Measurements from ENCODE around the gene BRF1. TPM values are rescaled to one million over a fixed set of nuclear protein-coding genes. Genes with fewer than 3 reads are reported as not detected.

The BRF1 gene
- total RNA-seq, 2 experiments from 2014 or later = 20.0 to 28.1 TPM

GRCh38 chr14:105182296-105183020, 118.3 kb downstream of the BRF1 start:
- Mint-ChIP-seq H3K4me3 (peak overlapping the region; percentile 28), H3K9me3 (ENCODE audit: low read depth) (no peaks in the 10 kb centered on the region), H3K27ac (no peak overlapping the region), H3K36me3 (ENCODE audit: low read depth) (no peaks in the 10 kb centered on the region), H3K4me1 (peaks cover 8% of the 10 kb centered on the region), H3K27me3 (no peaks in the 10 kb centered on the region)
- no peak for ATAC-seq
- ChIA-PET POLR2A (no interaction called here), CTCF (interaction anchor here (0.7 to 1.5 kb wide), 4 partner anchors 13 to 356 kb away, joined by 3 to 6 read pairs (median 4); partner anchors contain the start of gene JAG2)
- no peak for DNase-seq
- intact Hi-C loops (cut with DNase I, micrococcal nuclease) = loop anchor here in 1 of 2 experiments (5.0 to 10.0 kb wide), 2 partner anchors 205 to 342 kb away; partner anchors contain the start of genes AHNAK2 and TMEM121

DNA sequence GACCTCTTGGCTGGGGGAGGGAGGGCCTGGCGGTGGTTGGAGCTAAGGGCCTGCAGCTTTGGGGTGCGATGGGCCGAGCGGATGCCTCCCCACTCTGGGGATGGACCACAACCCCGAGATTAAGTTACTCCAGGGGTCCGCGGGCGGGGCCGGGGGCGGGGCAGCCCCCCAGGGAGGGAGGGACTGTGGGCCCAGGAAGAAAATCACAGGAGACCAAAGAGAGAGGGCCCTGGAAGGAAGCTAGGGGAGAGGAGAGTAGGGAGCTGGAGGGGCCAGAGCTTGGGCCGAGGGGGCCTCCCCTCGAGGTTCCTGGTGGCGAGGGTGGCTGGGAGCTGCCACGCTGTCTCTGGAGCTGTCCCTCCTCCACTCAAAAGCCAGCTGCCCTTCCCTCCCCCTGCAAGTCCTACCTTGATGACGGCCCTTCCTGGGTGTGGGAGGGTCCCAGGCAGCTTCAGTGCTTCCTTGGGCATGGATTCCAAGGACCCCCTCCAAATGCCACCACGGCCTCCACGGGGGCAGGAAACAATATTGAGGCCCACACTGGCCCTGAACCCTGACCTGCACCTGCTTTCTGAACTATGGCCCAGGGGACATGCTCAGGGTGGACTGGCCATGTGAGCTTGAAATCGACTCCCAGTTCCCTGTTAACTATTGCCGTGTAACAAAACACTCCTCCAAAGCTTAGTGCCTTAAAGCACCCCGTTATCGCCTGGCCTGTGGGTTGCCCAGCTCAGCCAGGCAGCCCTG, 119.1 kb downstream of the BRF1 start:
- DNase-seq (no peak), ATAC-seq (no peak)
- intact Hi-C loops (cut with DNase I, micrococcal nuclease) = loop anchor here in 1 of 2 experiments (1.0 to 10.0 kb wide), 9 partner anchors 88 to 429 kb away; partner anchors contain the start of genes AHNAK2, BRF1, CDCA4 and CEP170B
- H3K27ac Mint-ChIP-seq = no peak overlapping the region
- peak overlapping the region; percentile 28 for H3K4me3 Mint-ChIP-seq
- H3K27me3 Mint-ChIP-seq = no peaks in the 10 kb centered on the region
- H3K36me3 Mint-ChIP-seq (ENCODE audit: low read depth) = no peaks in the 10 kb centered on the region
- H3K9me3 Mint-ChIP-seq (ENCODE audit: low read depth) = no peaks in the 10 kb centered on the region
- ChIA-PET POLR2A (interaction anchor here (0.6 kb wide), 1 partner anchor 10 kb away, joined by 4 read pairs; no protein-coding TSS in a partner anchor), CTCF (interaction anchor here (0.7 to 1.5 kb wide), 4 partner anchors 13 to 355 kb away, joined by 3 to 6 read pairs (median 4); partner anchors contain the start of gene JAG2)
- peaks cover 8% of the 10 kb centered on the region for H3K4me1 Mint-ChIP-seq

- Mint-ChIP-seq H3K27ac (no peak within 1 kb of the TSS), H3K27me3 (no peaks in the 10 kb centered on the region), H3K4me3 (peak within 1 kb of the TSS; percentile 69), H3K36me3 (ENCODE audit: low read depth) (no peaks in the 10 kb centered on the region), H3K9me3 (ENCODE audit: low read depth) (no peaks in the 10 kb centered on the region), H3K4me1 (peaks cover 10% of the 10 kb centered on the region)
- intact Hi-C loops (cut with DNase I, micrococcal nuclease) = loop anchor here in 1 of 2 experiments (1.0 to 10.0 kb wide), 9 partner anchors 88 to 429 kb away; partner anchors contain the start of genes AHNAK2, BRF1, CDCA4 and CEP170B
- ATAC-seq (peak; percentile 90), DNase-seq (peak; percentile 93)
- ChIA-PET POLR2A (interaction anchor here (0.6 kb wide), 1 partner anchor 9 kb away, joined by 4 read pairs; no protein-coding TSS in a partner anchor), CTCF (interaction anchor here (0.6 to 1.2 kb wide), 3 partner anchors 13 to 93 kb away, joined by 3 to 5 read pairs (median 3); no protein-coding TSS in a partner anchor)
Observed at GRCh38 chr14:105180592-105181548, 119.9 kb downstream of the BRF1 start, which contains the start of gene NUDT14. NUDT14 (minus strand) TSS chr14:105181312; CDS start chr14:105181209, 103 bp downstream.

DNA sequence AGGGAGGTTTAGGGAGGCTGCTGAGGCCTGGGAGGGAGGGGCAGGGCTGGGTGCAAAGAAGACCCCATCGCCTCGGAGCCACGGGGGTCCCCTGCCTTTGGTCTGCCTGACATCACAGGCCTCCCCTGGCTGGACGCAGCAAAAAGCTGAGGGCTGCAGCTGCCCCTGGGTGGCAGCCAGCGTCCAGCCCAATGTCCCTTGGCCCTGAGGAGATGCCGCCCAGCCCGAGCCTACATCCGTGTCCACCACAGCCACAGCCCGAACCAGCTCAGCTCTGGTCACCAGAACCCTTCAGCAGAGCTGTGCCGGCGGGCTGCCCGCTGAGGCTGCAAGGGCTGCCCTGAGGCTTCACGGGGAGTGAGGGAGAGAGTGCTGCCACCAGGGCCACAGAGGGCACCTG, 121.6 kb downstream of the BRF1 start:
- Mint-ChIP-seq H3K27ac (no peak overlapping the region), H3K36me3 (ENCODE audit: low read depth) (no peaks in the 10 kb centered on the region), H3K4me1 (peaks cover 17% of the 10 kb centered on the region), H3K27me3 (no peaks in the 10 kb centered on the region), H3K9me3 (ENCODE audit: low read depth) (no peaks in the 10 kb centered on the region), H3K4me3 (no peak overlapping the region)
- ATAC-seq (no peak), DNase-seq (no peak)
- CTCF ChIA-PET = interaction anchor here (0.7 kb wide), 1 partner anchor 22 kb away, joined by 3 read pairs; no protein-coding TSS in a partner anchor
- intact Hi-C loops (cut with DNase I, micrococcal nuclease) = loop anchor here in 1 of 2 experiments (1.0 kb wide), 1 partner anchor 118 kb away; no protein-coding TSS in a partner anchor
- POLR2A ChIA-PET = no interaction called here

DNA sequence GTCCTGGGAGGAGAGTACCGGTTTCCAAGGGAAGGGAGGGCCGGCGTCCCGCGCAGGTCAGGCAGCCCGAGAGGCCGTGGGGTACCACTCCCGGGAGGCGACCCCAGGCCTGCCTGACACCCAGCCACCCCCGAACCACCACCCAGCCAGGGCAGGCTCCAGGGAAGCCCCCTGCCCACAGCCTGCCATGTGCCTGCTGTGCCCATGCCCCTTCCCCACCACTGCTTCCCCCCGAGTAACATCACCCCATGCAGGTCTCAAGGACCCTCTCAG, 122.0 kb downstream of the BRF1 start:
- Mint-ChIP-seq H3K9me3 (ENCODE audit: low read depth) (no peaks in the 10 kb centered on the region), H3K4me3 (no peak overlapping the region), H3K36me3 (ENCODE audit: low read depth) (no peaks in the 10 kb centered on the region), H3K27me3 (no peaks in the 10 kb centered on the region), H3K4me1 (peaks cover 20% of the 10 kb centered on the region), H3K27ac (no peak overlapping the region)
- ATAC-seq (no peak), DNase-seq (no peak)
- intact Hi-C loops (cut with DNase I, micrococcal nuclease) = loop anchor here in 1 of 2 experiments (1.0 kb wide), 1 partner anchor 118 kb away; no protein-coding TSS in a partner anchor
- CTCF ChIA-PET = no interaction called here
- POLR2A ChIA-PET = no interaction called here

DNA sequence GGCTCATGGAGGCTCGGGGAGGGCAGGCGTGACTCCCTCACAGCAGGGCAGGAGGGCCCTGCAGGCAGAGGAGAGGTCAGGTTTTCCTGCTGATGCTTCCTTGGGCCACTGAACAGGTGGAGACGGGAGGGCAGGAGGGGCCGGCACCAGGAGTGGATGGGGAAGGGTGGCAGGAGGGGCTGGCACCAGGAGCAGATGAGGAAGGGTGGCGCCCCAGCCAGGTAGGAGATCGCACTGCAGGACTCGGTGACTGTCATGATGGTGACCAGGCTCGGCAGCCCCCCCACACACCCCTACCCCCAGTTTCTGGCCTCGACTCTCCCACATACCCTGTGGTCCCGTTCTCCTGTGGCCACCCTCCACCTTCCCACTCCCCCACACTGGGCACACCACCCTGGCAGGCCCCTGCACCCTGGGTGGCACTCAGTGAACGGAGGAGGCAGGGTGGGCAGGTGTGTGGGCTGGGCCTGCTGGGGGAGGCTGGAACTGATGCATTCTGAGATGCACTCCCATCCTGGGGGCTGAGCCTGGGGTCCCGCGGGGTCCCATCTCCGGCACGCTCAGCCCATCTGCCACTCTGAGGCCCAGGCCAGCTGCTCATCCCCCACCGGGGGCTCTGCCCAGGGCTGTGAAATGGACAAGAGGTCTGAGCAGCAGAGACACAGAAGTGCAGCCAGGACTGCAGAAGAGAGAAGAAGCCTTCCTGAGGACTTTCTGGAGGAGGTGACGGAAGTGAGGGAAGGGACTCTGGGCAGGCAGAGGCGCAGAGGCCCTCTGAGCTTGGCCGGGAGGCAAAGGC, 122.5 kb downstream of the BRF1 start:
- DNase-seq (no peak), ATAC-seq (no peak)
- ChIA-PET CTCF (no interaction called here), POLR2A (no interaction called here)
- Mint-ChIP-seq H3K9me3 (ENCODE audit: low read depth) (no peaks in the 10 kb centered on the region), H3K27me3 (no peaks in the 10 kb centered on the region), H3K36me3 (ENCODE audit: low read depth) (no peaks in the 10 kb centered on the region), H3K4me3 (no peak overlapping the region), H3K4me1 (peaks cover 20% of the 10 kb centered on the region), H3K27ac (no peak overlapping the region)
- intact Hi-C loops (cut with DNase I, micrococcal nuclease) = no loop called here

GRCh38 chr14:105177082-105177481, 123.7 kb downstream of the BRF1 start:
- Mint-ChIP-seq H3K36me3 (ENCODE audit: low read depth) (no peaks in the 10 kb centered on the region), H3K27me3 (no peaks in the 10 kb centered on the region), H3K27ac (no peak overlapping the region), H3K4me1 (peaks cover 17% of the 10 kb centered on the region), H3K4me3 (no peak overlapping the region), H3K9me3 (ENCODE audit: low read depth) (no peaks in the 10 kb centered on the region)
- ATAC-seq (no peak), DNase-seq (no peak)
- CTCF ChIA-PET = interaction anchor here (0.6 kb wide), 2 partner anchors 154 to 1271 kb away, joined by 3 read pairs; no protein-coding TSS in a partner anchor
- POLR2A ChIA-PET = no interaction called here
- intact Hi-C loops (cut with DNase I, micrococcal nuclease) = no loop called here

DNA sequence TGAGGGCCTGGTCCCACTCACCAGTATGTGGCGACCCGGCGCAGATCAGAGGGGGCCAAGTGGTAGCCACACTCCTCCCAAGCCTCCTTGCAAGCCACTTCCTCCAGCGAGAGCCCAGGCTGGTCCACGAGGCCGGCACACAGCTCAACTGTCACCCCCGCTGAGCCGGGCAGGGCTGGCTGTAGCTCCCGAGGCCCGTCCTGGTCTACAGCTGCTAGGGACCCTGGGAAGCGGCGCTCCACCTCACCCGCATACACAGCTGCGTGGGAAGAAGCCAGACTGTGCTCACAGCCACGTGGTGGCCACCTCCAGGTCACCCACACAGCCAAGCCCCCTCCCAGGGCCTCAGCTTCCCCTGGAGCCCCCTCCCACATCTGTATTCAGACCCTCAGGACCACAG, 124.3 kb downstream of the BRF1 start:
- Mint-ChIP-seq H3K36me3 (ENCODE audit: low read depth) (no peaks in the 10 kb centered on the region), H3K4me3 (no peak overlapping the region), H3K27me3 (no peaks in the 10 kb centered on the region), H3K27ac (no peak overlapping the region), H3K9me3 (ENCODE audit: low read depth) (no peaks in the 10 kb centered on the region), H3K4me1 (peaks cover 15% of the 10 kb centered on the region)
- DNase-seq = no peak
- ATAC-seq = no peak
- intact Hi-C loops (cut with DNase I, micrococcal nuclease) = no loop called here
- ChIA-PET POLR2A (no interaction called here), CTCF (interaction anchor here (0.6 to 1.4 kb wide), 3 partner anchors 8 to 1271 kb away, joined by 3 to 4 read pairs (median 3); no protein-coding TSS in a partner anchor)

DNA sequence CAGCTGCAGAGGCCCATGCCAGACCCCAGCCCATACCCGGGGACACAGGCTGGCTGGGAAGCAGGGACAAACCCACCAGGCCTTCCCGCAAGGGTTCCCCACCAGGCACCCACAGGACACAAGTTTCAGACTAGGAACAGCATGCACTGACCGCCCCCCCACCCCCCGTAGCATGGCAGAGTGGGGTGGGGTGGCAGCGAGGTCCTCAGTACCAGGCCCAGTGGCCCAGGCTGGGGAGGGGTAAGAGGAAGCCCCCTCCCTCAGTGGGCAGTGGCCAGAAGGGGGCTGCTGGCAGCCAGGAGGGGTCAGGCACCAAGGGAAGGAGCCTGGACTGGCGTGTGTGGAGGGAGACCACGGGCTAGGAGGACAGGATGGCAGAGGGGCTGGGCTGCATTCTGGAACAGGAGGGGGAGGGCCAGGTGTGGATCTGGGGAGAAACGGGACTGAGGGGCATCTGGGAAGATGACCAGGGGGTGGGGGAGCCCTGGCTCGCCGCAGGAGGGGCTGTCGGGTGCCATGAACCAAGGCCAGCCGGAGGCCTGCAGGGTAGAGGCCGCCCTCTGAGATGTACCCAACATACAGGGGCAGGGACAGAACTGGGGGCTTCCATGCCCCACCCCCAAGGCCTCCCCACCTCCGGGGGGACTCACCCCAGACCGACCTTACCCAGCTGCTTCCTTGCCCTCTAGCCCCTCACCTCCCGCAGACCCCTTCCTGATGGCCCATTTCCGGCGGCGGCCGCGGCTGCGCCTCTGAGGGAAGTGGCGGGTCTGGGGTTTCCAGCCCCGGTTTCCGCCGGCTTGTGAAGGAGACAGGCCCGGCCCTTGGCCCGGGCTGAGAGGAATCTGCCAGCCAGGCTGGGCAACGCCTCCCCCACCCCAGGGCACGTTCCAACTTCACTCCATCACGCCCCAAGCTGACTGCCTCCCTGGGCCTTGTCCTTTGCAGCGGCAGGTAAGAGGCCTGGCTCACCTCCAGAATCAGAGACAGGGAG, 126.6 kb downstream of the BRF1 start:
- POLR2A ChIA-PET = no interaction called here
- peak overlapping the region; percentile 31 for H3K27ac Mint-ChIP-seq

More for the DNA sequence above, 126.6 kb downstream of the BRF1 start:
- intact Hi-C loops (cut with DNase I, micrococcal nuclease) = no loop called here
- ATAC-seq = peak; percentile 55
- H3K36me3 Mint-ChIP-seq (ENCODE audit: low read depth) = no peaks in the 10 kb centered on the region
- CTCF ChIA-PET = interaction anchor here (0.6 kb wide), 1 partner anchor 312 kb away, joined by 3 read pairs; the partner anchor contains the start of gene CRIP1
- H3K4me3 Mint-ChIP-seq = no peak overlapping the region
- H3K4me1 Mint-ChIP-seq = peaks cover 15% of the 10 kb centered on the region
- no peaks in the 10 kb centered on the region for H3K9me3 Mint-ChIP-seq (ENCODE audit: low read depth)
- H3K27me3 Mint-ChIP-seq = peaks cover 3% of the 10 kb centered on the region
- DNase-seq = peak; percentile 58

Measured in activated CD4-positive, alpha-beta T cell treated with anti-CD3 and anti-CD28 coated beads for 36 hours (primary cell).